K562 (cell line): ENCODE data around the gene ZNF346. TPM values are rescaled to one million over a fixed set of nuclear protein-coding genes. Genes with fewer than 3 reads are reported as not detected.

ENCODE experiments used
- CHD1 ChIP-seq: fragments of 200-600 bp; sonication (generic); IDR thresholded peaks from one replicate; pipeline ENCODE4 v1.6.1; 2012; ENCODE audit warnings: mild to moderate bottlenecking, moderate library complexity, low read length, inconsistent platforms
- CREB1 ChIP-seq, 2 experiments: sonication (generic) in 1 of 2; formaldehyde crosslinking in 1 of 2; IDR thresholded peaks; 2 replicates each; pipeline versions ENCODE4 v1.6.1 to v1.8.0; 2012 to 2022; ENCODE audit warnings: inconsistent platforms in 1 of 2, mild to moderate bottlenecking in 1 of 2, missing genetic modification reagents in 1 of 2, moderate library complexity in 1 of 2
- CREM ChIP-seq: IDR thresholded peaks from 2 replicates; pipeline ENCODE4 v1.6.1; 2014; ENCODE audit warnings: antibody characterized with exemption, low read depth
- EP400 ChIP-seq: fragments of 450-650 bp; IDR thresholded peaks from 2 replicates; pipeline ENCODE4 v1.6.1; 2017; ENCODE audit warnings: antibody characterized with exemption, mild to moderate bottlenecking, moderate library complexity
- HDAC2 ChIP-seq: fragments of 450-650 bp; IDR thresholded peaks from 2 replicates; pipeline ENCODE4 v1.6.1; 2016; ENCODE audit warnings: mild to moderate bottlenecking
- HIVEP1 ChIP-seq: fragments of 250-450 bp; sonication (Bioruptor Pico); IDR thresholded peaks from 2 replicates; pipeline ENCODE4 v1.4.0; 2020; ENCODE audit warnings: mild to moderate bottlenecking
- HNRNPLL ChIP-seq: fragments of 200-400 bp; formaldehyde crosslinking; IDR thresholded peaks from 2 replicates; pipeline ENCODE4 v1.6.1; 2017; ENCODE audit warnings: low read length, low read depth, mild to moderate bottlenecking; ENCODE audit not compliant: poor library complexity, severe bottlenecking
- LCOR ChIP-seq: sonication (generic); formaldehyde crosslinking; IDR thresholded peaks from 2 replicates; pipeline ENCODE4 v1.8.0; 2022; ENCODE audit warnings: mild to moderate bottlenecking, missing genetic modification reagents
- NFRKB ChIP-seq: fragments of 450-650 bp; IDR thresholded peaks from 2 replicates; pipeline ENCODE4 v1.6.1; 2016; ENCODE audit warnings: low read depth
- POLR2A ChIP-seq: fragments of 450-650 bp; conservative IDR thresholded peaks from 2 replicates; pipeline ENCODE4 v1.6.1; 2016
- PYGO2 ChIP-seq: fragments of 450-650 bp; IDR thresholded peaks from 2 replicates; pipeline ENCODE4 v1.6.1; 2016; ENCODE audit warnings: mild to moderate bottlenecking, missing genetic modification characterization, moderate library complexity, missing compliant biosample characterization
- RBFOX2 ChIP-seq: fragments of 200-400 bp; formaldehyde crosslinking; IDR thresholded peaks from 2 replicates; pipeline ENCODE4 v1.6.1; 2017; ENCODE audit warnings: low read depth, mild to moderate bottlenecking, low read length, moderate library complexity
- TAF7 ChIP-seq: fragments of 450-650 bp; IDR thresholded peaks from 2 replicates; pipeline ENCODE4 v1.6.1; 2016; ENCODE audit warnings: missing genetic modification characterization, missing compliant biosample characterization
- TBP ChIP-seq: optimal IDR thresholded peaks from 2 replicates; pipeline ENCODE3; 2011; ENCODE audit warnings: low read depth, low read length, improper control_type of control experiment
- U2AF1 ChIP-seq: fragments of 200-400 bp; formaldehyde crosslinking; optimal IDR thresholded peaks from 2 replicates; pipeline ENCODE3; 2017; ENCODE audit warnings: mild to moderate bottlenecking, low read depth, low read length, moderate library complexity
- ZBTB1 ChIP-seq: sonication (generic); formaldehyde crosslinking; IDR thresholded peaks from 2 replicates; pipeline ENCODE4 v1.8.1; 2023; ENCODE audit warnings: missing genetic modification reagents, low read depth, mild to moderate bottlenecking, borderline replicate concordance
- polyA plus RNA-seq, 8 experiments: library from polyadenylated mRNA; depleted of rRNA in 4 of 8; stranded (reverse) in 5 of 8; unstranded in 3 of 8; fragments of >200 nt; fragmentation: Nextera tagmentation in 2 of 8; fragmentation: Illumina TruSeq in 1 of 8; extraction: Ambion mirVana in 2 of 8; extraction: Trizol in 1 of 8; gene quantifications; 2 replicates each; pipeline versions ENCODE4 v1.2.1 to v1.2.3, GENCODE V29; 2011 to 2014; ENCODE audit warnings: inconsistent platforms in 1 of 8, missing spikeins in 1 of 8
- total RNA-seq, 7 experiments: library from RNA; depleted of rRNA in 6 of 7; stranded (reverse); fragments of >200 nt in 6 of 7; fragmentation: Illumina TruSeq in 2 of 7; extraction: Trizol in 2 of 7; gene quantifications; 2 replicates each; pipeline versions ENCODE4 v1.2.1 to v1.2.3, GENCODE V29; 2011 to 2021; ENCODE audit warnings: low replicate concordance in 1 of 7
- TF ChIP-seq, protein P1 (sequence below): sonication (generic); IDR thresholded peaks from 2 replicates; pipeline ENCODE4 v1.6.1; 2016
- TF ChIP-seq, protein P2 (sequence below): IDR thresholded peaks from 2 replicates; pipeline ENCODE4 v1.6.1; 2014; ENCODE audit warnings: antibody characterized with exemption
- TF ChIP-seq, protein P3 (sequence below): IDR thresholded peaks from 2 replicates; pipeline ENCODE4 v1.6.1; 2011; ENCODE audit warnings: borderline replicate concordance, low read depth, mild to moderate bottlenecking, moderate library complexity, low read length; ENCODE audit not compliant: insufficient read depth, poor library complexity, severe bottlenecking

Gene ZNF346
- total and polyA plus RNA-seq, 9 of the 15 experiments (the other 6 are each of a cell fraction or from before 2014, with no cell fraction given), result 5.0 to 25.1 (median 20.1) TPM

DNA sequence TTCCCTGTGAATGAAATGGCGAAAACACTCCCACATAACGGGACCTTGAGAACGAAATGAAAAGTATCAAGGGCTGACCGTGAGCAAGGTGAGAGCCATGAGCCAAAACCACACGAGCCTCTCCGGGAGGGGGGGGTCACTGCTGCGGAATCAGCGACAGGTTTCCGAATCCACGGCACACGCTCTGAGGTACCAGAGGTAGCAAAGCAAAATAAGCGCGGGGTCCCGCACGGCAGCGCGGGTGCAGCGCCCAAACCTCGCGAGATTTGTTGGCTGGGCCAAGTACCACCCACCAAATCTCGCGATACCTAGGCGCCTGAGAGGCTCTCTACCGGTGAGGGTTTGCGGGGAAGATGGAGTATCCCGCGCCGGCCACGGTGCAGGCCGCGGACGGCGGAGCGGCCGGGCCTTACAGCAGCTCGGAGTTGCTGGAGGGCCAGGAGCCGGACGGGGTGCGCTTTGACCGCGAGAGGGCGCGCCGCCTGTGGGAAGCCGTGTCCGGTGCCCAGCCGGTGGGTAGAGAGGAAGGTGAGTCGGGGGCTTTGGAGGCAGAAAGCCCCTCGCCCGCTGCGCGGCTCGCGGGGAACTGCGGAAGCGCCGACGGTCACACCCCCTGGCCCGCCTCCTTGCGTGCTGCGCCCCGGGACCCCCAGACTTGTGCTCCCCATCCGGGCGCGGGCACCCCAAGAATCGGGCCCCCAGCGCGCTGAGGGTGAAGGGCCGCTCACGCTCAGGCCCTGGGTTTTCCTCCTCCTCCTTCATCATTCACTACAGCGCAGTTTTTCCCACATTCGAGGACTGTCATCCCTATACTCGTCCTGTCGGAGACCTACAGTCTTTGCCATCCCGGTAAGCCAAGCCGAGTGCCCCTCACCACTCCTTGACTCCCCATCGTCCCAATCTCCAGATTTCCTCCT lies at the start of gene ZNF346 (continued):
- no peak for TF ChIP-seq CREM
- peak; percentile 79; the same call in 1 of the 2 replicates for TF ChIP-seq LCOR
- peak; percentile 91 for TF ChIP-seq POLR2A
- peak; percentile 24 for TF ChIP-seq U2AF1
- peak; percentile 81 for TF ChIP-seq ZBTB1 (CRISPR knock-in tag)
- TF ChIP-seq HIVEP1 (CRISPR knock-in tag), result no peak
- TF ChIP-seq CREB1 (IDR thresholded peaks at IDR 0.05), result no peak
- peak; percentile 56; the same call in 1 of the 2 replicates for TF ChIP-seq CREB1 (CRISPR knock-in tag; IDR thresholded peaks at IDR 0.05)
- TF ChIP-seq CHD1, result peak; percentile 74
- peak; percentile 99 for TF ChIP-seq RBFOX2
- TF ChIP-seq PYGO2 (tag), result no peak
- TF ChIP-seq, protein P1, sequence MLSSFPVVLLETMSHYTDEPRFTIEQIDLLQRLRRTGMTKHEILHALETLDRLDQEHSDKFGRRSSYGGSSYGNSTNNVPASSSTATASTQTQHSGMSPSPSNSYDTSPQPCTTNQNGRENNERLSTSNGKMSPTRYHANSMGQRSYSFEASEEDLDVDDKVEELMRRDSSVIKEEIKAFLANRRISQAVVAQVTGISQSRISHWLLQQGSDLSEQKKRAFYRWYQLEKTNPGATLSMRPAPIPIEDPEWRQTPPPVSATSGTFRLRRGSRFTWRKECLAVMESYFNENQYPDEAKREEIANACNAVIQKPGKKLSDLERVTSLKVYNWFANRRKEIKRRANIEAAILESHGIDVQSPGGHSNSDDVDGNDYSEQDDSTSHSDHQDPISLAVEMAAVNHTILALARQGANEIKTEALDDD, result peak; percentile 42; the same call in 1 of the 2 replicates
- TF ChIP-seq, protein P2, sequence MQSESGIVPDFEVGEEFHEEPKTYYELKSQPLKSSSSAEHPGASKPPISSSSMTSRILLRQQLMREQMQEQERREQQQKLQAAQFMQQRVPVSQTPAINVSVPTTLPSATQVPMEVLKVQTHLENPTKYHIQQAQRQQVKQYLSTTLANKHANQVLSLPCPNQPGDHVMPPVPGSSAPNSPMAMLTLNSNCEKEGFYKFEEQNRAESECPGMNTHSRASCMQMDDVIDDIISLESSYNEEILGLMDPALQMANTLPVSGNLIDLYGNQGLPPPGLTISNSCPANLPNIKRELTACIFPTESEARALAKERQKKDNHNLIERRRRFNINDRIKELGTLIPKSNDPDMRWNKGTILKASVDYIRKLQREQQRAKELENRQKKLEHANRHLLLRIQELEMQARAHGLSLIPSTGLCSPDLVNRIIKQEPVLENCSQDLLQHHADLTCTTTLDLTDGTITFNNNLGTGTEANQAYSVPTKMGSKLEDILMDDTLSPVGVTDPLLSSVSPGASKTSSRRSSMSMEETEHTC, result no peak
- peak; percentile 56 for TF ChIP-seq TAF7 (tag)
- peak; percentile 19; the same call in 1 of the 2 replicates for TF ChIP-seq HDAC2
- TF ChIP-seq EP400, result peak; percentile 67
- TF ChIP-seq, protein P3, sequence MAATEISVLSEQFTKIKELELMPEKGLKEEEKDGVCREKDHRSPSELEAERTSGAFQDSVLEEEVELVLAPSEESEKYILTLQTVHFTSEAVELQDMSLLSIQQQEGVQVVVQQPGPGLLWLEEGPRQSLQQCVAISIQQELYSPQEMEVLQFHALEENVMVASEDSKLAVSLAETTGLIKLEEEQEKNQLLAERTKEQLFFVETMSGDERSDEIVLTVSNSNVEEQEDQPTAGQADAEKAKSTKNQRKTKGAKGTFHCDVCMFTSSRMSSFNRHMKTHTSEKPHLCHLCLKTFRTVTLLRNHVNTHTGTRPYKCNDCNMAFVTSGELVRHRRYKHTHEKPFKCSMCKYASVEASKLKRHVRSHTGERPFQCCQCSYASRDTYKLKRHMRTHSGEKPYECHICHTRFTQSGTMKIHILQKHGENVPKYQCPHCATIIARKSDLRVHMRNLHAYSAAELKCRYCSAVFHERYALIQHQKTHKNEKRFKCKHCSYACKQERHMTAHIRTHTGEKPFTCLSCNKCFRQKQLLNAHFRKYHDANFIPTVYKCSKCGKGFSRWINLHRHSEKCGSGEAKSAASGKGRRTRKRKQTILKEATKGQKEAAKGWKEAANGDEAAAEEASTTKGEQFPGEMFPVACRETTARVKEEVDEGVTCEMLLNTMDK, result peak; percentile 29
- TF ChIP-seq HNRNPLL, result peak; percentile 93
- peak; percentile 90 for TF ChIP-seq TBP
- TF ChIP-seq NFRKB, result peak; percentile 8; the same call in 1 of the 2 replicates
